Effector CD4-positive, alpha-beta T cell (primary cell): Measurements from ENCODE around the gene SCN9A. TPM values are rescaled to one million over a fixed set of nuclear protein-coding genes. Genes with fewer than 3 reads are reported as not detected.
"Not testable (repeated sequence)": the region's sequence is repeated elsewhere in the genome, so short reads cannot be mapped to it uniquely, and the experiment has no call there.

Source experiments
- DNase-seq: peaks from one replicate; pipeline ENCODE4 v3.0.0-alpha.2; 2020
- total RNA-seq: gene quantifications from one replicate; lab custom pipeline; 2026; lab: John Stamatoyannopoulos, UW

SCN9A gene
- total RNA-seq: not detected

- DNase-seq: no peak
Measured at GRCh38 chr2:166375736-166376487, at the start of gene SCN9A. Gene SCN9A (minus strand): TSS chr2:166375944. CDS start chr2:166311756, 64,188 bp downstream.

GRCh38 chr2:166424841-166425240 lies 49.1 kb upstream of the SCN9A start:
- no peak for DNase-seq

GRCh38 chr2:166419616-166419934 lies 43.8 kb upstream of the SCN9A start:
- no peak for DNase-seq

- DNase-seq: no peak
Measured at GRCh38 chr2:166418853-166419615, 43.3 kb upstream of the SCN9A start.

GRCh38 chr2:166417669-166418068 lies 41.9 kb upstream of the SCN9A start:
- no peak for DNase-seq

GRCh38 chr2:166413255-166413654 lies 37.5 kb upstream of the SCN9A start:
- DNase-seq: no peak

- DNase-seq: no peak
Measured at GRCh38 chr2:166411473-166412230, 35.9 kb upstream of the SCN9A start.

- DNase-seq: no peak
Measured at GRCh38 chr2:166410828-166411472, 35.2 kb upstream of the SCN9A start.

- not testable (repeated sequence) for DNase-seq
Measured at GRCh38 chr2:166407746-166408145, 32.0 kb upstream of the SCN9A start.

- DNase-seq: no peak
Measured at GRCh38 chr2:166406374-166406773, 30.6 kb upstream of the SCN9A start.

GRCh38 chr2:166405569-166405926 lies 29.8 kb upstream of the SCN9A start:
- no peak for DNase-seq

GRCh38 chr2:166404831-166405568 lies 29.3 kb upstream of the SCN9A start:
- DNase-seq: no peak

GRCh38 chr2:166394245-166394644 lies 18.5 kb upstream of the SCN9A start:
- no peak for DNase-seq

- DNase-seq: no peak
Measured at GRCh38 chr2:166393008-166393407, 17.3 kb upstream of the SCN9A start.

- no peak for DNase-seq
Measured at GRCh38 chr2:166388481-166389070, 12.8 kb upstream of the SCN9A start.

- DNase-seq: no peak
Measured at GRCh38 chr2:166385313-166385712, 9.6 kb upstream of the SCN9A start.

GRCh38 chr2:166384774-166385173 lies 9.0 kb upstream of the SCN9A start:
- DNase-seq: no peak

GRCh38 chr2:166382448-166382847 lies 6.7 kb upstream of the SCN9A start:
- DNase-seq: no peak

- no peak for DNase-seq
Measured at GRCh38 chr2:166380615-166381014, 4.9 kb upstream of the SCN9A start.

GRCh38 chr2:166376873-166377272 lies 1.1 kb upstream of the SCN9A start:
- DNase-seq: no peak

GRCh38 chr2:166376488-166376828 lies 714 bp upstream of the SCN9A start:
- no peak for DNase-seq

- no peak for DNase-seq
Measured at GRCh38 chr2:166375195-166375735, 479 bp downstream of the SCN9A start.
